ENCODE measurements around the gene TACR2.

TACR2 gene

DNA sequence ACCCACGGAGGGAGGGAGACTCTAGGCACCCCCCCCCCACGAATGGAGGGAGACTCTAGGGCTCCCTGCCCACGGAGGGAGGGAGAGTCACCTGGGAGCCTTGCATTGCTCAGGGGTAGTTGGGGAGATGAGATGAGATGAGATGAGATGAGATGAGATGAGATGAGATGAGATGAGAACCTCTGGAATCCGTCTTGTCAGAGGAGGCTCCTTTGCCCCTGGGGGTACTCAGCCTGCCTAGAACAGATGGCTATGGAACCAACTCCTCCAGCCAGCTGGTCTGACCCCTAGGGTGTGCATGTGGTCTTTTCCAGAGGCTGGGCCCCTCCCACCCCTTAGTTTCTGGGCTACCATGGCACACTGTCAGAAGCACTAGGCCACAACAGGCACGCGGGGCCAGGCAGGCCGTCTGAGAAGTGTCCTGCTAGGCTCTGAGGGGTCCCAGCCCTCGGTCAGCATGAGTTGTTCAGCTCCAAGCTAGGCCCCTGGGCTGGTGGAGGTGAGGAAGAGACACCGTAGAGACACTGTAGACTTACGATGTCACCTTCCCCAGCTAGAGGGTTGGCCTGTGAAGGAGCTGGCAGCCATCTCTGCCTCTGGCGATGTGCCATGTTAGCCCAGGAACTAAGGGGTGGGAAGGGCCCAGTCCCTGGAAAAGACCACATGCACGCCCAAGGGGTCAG, 43.3 kb upstream of the TACR2 start:
- Histone ChIP-seq H4K20me1 (ENCODE audit: insufficient read depth) (no peaks in the 10 kb centered on the region), H3K4me1 (ENCODE audit: low read depth, poor library complexity, severe bottlenecking) (peaks cover 5% of the 10 kb centered on the region)
- TF ChIP-seq, protein P1, sequence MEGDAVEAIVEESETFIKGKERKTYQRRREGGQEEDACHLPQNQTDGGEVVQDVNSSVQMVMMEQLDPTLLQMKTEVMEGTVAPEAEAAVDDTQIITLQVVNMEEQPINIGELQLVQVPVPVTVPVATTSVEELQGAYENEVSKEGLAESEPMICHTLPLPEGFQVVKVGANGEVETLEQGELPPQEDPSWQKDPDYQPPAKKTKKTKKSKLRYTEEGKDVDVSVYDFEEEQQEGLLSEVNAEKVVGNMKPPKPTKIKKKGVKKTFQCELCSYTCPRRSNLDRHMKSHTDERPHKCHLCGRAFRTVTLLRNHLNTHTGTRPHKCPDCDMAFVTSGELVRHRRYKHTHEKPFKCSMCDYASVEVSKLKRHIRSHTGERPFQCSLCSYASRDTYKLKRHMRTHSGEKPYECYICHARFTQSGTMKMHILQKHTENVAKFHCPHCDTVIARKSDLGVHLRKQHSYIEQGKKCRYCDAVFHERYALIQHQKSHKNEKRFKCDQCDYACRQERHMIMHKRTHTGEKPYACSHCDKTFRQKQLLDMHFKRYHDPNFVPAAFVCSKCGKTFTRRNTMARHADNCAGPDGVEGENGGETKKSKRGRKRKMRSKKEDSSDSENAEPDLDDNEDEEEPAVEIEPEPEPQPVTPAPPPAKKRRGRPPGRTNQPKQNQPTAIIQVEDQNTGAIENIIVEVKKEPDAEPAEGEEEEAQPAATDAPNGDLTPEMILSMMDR (conservative IDR thresholded peaks at IDR 0.05; ENCODE audit: low read depth, low read length), result no peak

DNA sequence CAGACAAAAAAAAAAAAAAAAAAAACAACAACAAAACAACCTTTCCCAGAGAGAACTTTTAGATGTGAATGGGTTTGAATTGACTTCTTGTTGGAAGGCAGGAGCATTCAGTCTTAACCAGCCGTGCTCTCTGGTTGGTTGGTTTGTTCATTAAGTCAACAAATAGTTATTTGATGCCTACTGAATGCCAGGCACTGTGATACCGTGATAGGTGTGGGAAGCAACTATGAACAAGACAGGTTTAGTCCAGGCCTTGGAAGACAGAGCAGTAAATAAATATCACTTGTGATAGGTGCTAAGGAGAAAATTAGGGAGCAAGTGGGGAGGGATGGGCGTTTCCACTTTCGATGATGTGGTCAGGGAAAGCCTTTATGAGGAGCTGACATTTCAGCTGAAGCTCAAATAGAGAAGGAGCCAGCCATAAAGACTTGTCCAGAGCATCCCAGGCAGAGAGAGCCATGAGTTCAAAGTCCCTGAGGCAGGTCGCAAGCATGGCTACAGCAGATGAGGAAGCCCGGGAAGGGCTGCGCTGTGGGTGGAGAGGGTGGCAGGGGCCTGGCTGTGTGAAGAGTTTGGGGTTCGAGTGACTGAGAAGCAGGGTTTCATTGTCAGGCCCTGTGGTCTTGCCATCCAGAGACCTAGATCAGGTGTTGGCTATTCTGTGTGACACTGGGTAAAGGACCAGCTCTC, 42.5 kb upstream of the TACR2 start:
- Histone ChIP-seq H3K27me3 (ENCODE audit: insufficient read depth, low read depth) (no peaks in the 10 kb centered on the region), H3K9ac (no peak overlapping the region), H3K79me2 (ENCODE audit: insufficient read depth, low read depth) (no peaks in the 10 kb centered on the region), H3K36me3 (ENCODE audit: insufficient read depth) (no peaks in the 10 kb centered on the region), H2AFZ (ENCODE audit: low read depth) (no peak overlapping the region), H4K20me1 (ENCODE audit: insufficient read depth) (no peaks in the 10 kb centered on the region), H3K4me3 (IDR thresholded peaks at IDR 0.05; ENCODE audit: insufficient read depth, low read depth, low read length) (no peak overlapping the region), H3K27ac (no peak overlapping the region), H3K4me1 (ENCODE audit: low read depth, poor library complexity, severe bottlenecking) (no peaks in the 10 kb centered on the region), H3K4me2 (no peak overlapping the region)
- TF ChIP-seq, protein P1 (conservative IDR thresholded peaks at IDR 0.05; ENCODE audit: low read depth, low read length), result no peak

More for the DNA sequence above, 43.3 kb upstream of the TACR2 start:
- Histone ChIP-seq H3K9ac (no peak overlapping the region), H3K4me3 (IDR thresholded peaks at IDR 0.05; ENCODE audit: insufficient read depth, low read depth, low read length) (no peak overlapping the region), H3K4me2 (no peak overlapping the region), H3K79me2 (ENCODE audit: insufficient read depth, low read depth) (no peaks in the 10 kb centered on the region), H3K27ac (no peak overlapping the region), H3K27me3 (ENCODE audit: insufficient read depth, low read depth) (no peaks in the 10 kb centered on the region), H2AFZ (ENCODE audit: low read depth) (no peak overlapping the region), H3K36me3 (ENCODE audit: insufficient read depth) (no peaks in the 10 kb centered on the region)

DNA sequence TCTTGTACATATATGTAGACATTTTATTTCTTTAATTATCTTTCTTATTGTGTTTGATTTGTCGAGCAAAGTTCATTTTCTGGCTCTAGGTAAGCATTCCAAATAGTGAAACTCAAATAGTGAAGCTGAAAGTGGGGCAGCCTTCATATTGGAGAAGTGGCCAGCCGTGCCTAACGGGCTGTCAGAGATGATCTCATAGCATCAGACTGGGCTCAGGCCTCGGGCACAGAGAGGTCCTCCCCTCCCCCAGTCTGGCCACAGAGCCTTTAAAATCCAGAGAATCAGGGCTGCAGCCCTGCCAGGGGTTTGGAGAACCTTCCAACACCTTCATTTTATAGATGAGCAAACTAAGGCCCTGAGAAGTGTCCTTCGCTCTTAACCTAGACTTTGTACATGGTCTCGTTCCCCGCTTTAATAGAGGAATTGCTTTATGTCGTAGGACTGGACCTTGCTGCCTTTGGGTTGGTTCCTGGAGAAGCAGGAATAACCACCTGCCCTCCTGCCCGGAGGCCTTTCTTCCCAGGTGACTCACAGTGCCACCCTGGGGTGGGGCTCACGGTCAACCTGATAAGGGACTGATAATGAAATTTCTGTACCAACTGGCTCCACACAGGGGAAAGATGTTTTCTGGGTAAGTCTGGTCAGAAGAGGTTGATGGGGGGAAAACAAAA, 41.8 kb upstream of the TACR2 start:
- no peak overlapping the region for H3K9ac ChIP-seq
- H4K20me1 ChIP-seq (ENCODE audit: insufficient read depth), result no peaks in the 10 kb centered on the region
- no peak overlapping the region for H3K4me3 ChIP-seq (IDR thresholded peaks at IDR 0.05; ENCODE audit: insufficient read depth, low read depth, low read length)
- H3K79me2 ChIP-seq (ENCODE audit: insufficient read depth, low read depth), result no peaks in the 10 kb centered on the region
- no peak overlapping the region for H3K27ac ChIP-seq
- H3K4me2 ChIP-seq, result no peak overlapping the region
- no peaks in the 10 kb centered on the region for H3K36me3 ChIP-seq (ENCODE audit: insufficient read depth)
- H3K27me3 ChIP-seq (ENCODE audit: insufficient read depth, low read depth), result no peaks in the 10 kb centered on the region
- TF ChIP-seq, protein P1 (conservative IDR thresholded peaks at IDR 0.05; ENCODE audit: low read depth, low read length), result no peak
- no peaks in the 10 kb centered on the region for H3K4me1 ChIP-seq (ENCODE audit: low read depth, poor library complexity, severe bottlenecking)
- H2AFZ ChIP-seq (ENCODE audit: low read depth), result no peak overlapping the region

DNA sequence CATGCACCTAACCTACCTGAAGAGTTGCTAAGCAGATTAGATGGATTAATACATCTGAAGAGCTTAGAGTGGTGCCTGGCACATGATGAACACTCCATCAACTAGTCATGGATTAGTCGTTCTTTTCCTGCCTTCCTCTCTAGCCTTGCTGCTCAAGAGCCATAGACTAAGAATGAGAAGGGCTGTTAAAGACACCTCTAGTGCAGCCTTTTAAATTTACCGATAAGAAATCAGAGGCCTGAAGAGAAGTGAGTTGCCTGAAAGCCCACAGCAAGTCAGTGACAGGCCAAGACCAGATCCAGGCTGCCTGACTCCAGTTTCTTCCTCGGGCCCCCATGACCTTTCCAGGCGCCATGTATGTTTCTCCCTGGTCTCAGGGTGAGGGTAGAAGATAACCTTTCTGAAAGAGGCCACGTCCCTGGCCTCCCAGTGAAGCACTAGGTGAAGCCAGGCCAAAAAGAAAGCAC, 41.1 kb upstream of the TACR2 start:
- TF ChIP-seq, protein P1 (conservative IDR thresholded peaks at IDR 0.05; ENCODE audit: low read depth, low read length), result no peak
- Histone ChIP-seq H3K27me3 (ENCODE audit: insufficient read depth, low read depth) (no peaks in the 10 kb centered on the region), H3K36me3 (ENCODE audit: insufficient read depth) (no peaks in the 10 kb centered on the region), H3K4me1 (ENCODE audit: low read depth, poor library complexity, severe bottlenecking) (no peaks in the 10 kb centered on the region), H3K4me3 (IDR thresholded peaks at IDR 0.05; ENCODE audit: insufficient read depth, low read depth, low read length) (no peak overlapping the region), H3K9ac (no peak overlapping the region), H4K20me1 (ENCODE audit: insufficient read depth) (no peaks in the 10 kb centered on the region), H2AFZ (ENCODE audit: low read depth) (no peak overlapping the region), H3K4me2 (no peak overlapping the region), H3K79me2 (ENCODE audit: insufficient read depth, low read depth) (no peaks in the 10 kb centered on the region), H3K27ac (no peak overlapping the region)

Measured in KMS-11 (cell line).